Suprapubic skin (tissue), 4 donors: ENCODE results near the gene CYP2E1.
"Not testable (repeated sequence)": the region's sequence is repeated elsewhere in the genome, so short reads cannot be mapped to it uniquely, and the experiment has no call there.

Experiments used
- CTCF ChIP-seq, 2 donors: fragments of 200-600 bp in 1 of 2; fragments of 450-650 bp in 1 of 2; sonication (generic) in 1 of 2; IDR thresholded peaks; one replicate each; pipeline ENCODE4 v1.5.1; 2016 to 2019; ENCODE audit warnings: antibody characterized with exemption in 2 of 2, mild to moderate bottlenecking in 1 of 2, moderate library complexity in 1 of 2
- EP300 ChIP-seq: sonication (generic); formaldehyde crosslinking; IDR thresholded peaks from one replicate; pipeline ENCODE4 v1.6.1; 2017; ENCODE audit warnings: antibody characterized with exemption
- POLR2A ChIP-seq, 2 donors: fragments of 450-650 bp; IDR thresholded peaks; one replicate each; pipeline ENCODE4 v1.6.1; 2017; ENCODE audit warnings: antibody characterized with exemption in 2 of 2, mild to moderate bottlenecking in 2 of 2, moderate library complexity in 2 of 2
- POLR2AphosphoS5 ChIP-seq, 3 donors: sonication (generic); formaldehyde crosslinking; IDR thresholded peaks; one replicate each; pipeline ENCODE4 v1.6.1; 2017; ENCODE audit warnings: antibody characterized with exemption in 3 of 3

DNA sequence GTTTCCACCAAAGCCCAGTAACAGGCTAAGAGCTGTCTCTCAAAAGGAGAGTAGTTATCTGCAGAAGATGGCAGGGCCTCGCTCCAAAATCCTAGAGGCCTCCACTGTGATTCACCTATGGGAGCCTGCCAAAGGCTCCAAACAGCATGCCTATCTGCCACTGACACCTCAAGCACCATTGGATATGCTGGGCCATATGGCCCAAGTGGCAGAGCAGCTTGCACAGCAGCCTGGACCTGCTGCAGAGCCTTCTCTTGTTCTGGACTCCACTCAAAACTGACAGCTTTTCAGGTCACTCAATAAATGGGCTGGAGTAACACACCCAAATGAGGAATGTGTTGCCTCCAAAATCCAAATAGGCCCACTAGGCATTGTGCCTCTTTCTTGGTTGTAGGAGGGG lies 28.0 kb upstream of the CYP2E1 start:
- not testable (repeated sequence) for TF ChIP-seq CTCF (IDR thresholded peaks at IDR 0.05); POLR2A (IDR thresholded peaks at IDR 0.05); EP300; POLR2AphosphoS5 (IDR thresholded peaks at IDR 0.05)
